Duodenal mucosa (tissue), 2 donors: ENCODE results near the gene UBE2O.

Experiments
- H3K27ac ChIP-seq: one replicate; pipeline ENCODE4 v1.7.0; 2013; ENCODE audit warnings: low read depth, low read length
- H3K27me3 ChIP-seq, 2 donors: one replicate each; pipeline ENCODE4 v1.7.0; 2013; ENCODE audit warnings: low read length in 2 of 2, control low read depth in 1 of 2; ENCODE audit not compliant: insufficient read depth in 2 of 2, control insufficient read depth in 1 of 2
- H3K36me3 ChIP-seq, 2 donors: one replicate each; pipeline ENCODE4 v1.7.0; 2013; ENCODE audit warnings: low read length in 2 of 2, control low read depth in 1 of 2; ENCODE audit not compliant: insufficient read depth in 2 of 2, control insufficient read depth in 1 of 2
- H3K4me1 ChIP-seq, 2 donors: one replicate each; pipeline ENCODE4 v1.7.0; 2013; ENCODE audit warnings: low read length in 2 of 2, control low read depth in 1 of 2; ENCODE audit not compliant: insufficient read depth in 2 of 2, control insufficient read depth in 1 of 2
- H3K4me3 ChIP-seq, 2 donors: one replicate each; pipeline ENCODE4 v1.7.0; 2013; ENCODE audit warnings: low read length in 2 of 2, low read depth in 1 of 2
- H3K9ac ChIP-seq, 2 donors: one replicate each; pipeline ENCODE4 v1.7.0; 2013; ENCODE audit warnings: low read length in 2 of 2, low read depth in 1 of 2
- H3K9me3 ChIP-seq, 2 donors: one replicate each; pipeline ENCODE4 v1.7.0; 2013; ENCODE audit warnings: low read length in 2 of 2, control low read depth in 1 of 2; ENCODE audit not compliant: control insufficient read depth in 1 of 2

The UBE2O gene

GRCh38 chr17:76417499-76418143 lies 35.3 kb downstream of the UBE2O start:
- H3K9ac ChIP-seq, result no peak overlapping the region
- H3K9me3 ChIP-seq, result no peaks in the 10 kb centered on the region
- no peak overlapping the region for H3K4me3 ChIP-seq
- no peak overlapping the region for H3K27ac ChIP-seq
- no peaks in the 10 kb centered on the region for H3K27me3 ChIP-seq
- peaks cover 0 to 13% of the 10 kb centered on the region in 2 donors for H3K36me3 ChIP-seq
- H3K4me1 ChIP-seq, result peaks cover 30 to 31% of the 10 kb centered on the region in 2 donors

GRCh38 chr17:76416899-76417298 lies 36.1 kb downstream of the UBE2O start:
- H3K9ac ChIP-seq, result no peak overlapping the region
- H3K4me3 ChIP-seq, result no peak overlapping the region
- H3K27ac ChIP-seq, result no peak overlapping the region
- no peaks in the 10 kb centered on the region for H3K9me3 ChIP-seq
- peaks cover 0 to 13% of the 10 kb centered on the region in 2 donors for H3K36me3 ChIP-seq
- no peaks in the 10 kb centered on the region for H3K27me3 ChIP-seq
- peaks cover 30 to 31% of the 10 kb centered on the region in 2 donors for H3K4me1 ChIP-seq

- H3K27ac ChIP-seq, result no peak overlapping the region
These were observed 36.5 kb downstream of the UBE2O start for GRCh38 chr17:76416457-76416856.

GRCh38 chr17:76415786-76416185 lies 37.2 kb downstream of the UBE2O start:
- H3K36me3 ChIP-seq, result peaks cover 0 to 13% of the 10 kb centered on the region in 2 donors
- H3K9me3 ChIP-seq, result no peaks in the 10 kb centered on the region
- no peak overlapping the region for H3K4me3 ChIP-seq
- no peaks in the 10 kb centered on the region for H3K27me3 ChIP-seq
- no peak overlapping the region for H3K27ac ChIP-seq
- H3K9ac ChIP-seq, result no peak overlapping the region
- peaks cover 28 to 31% of the 10 kb centered on the region in 2 donors for H3K4me1 ChIP-seq

More at GRCh38 chr17:76416457-76416856, 36.5 kb downstream of the UBE2O start:
- H3K36me3 ChIP-seq, result peaks cover 0 to 13% of the 10 kb centered on the region in 2 donors
- H3K27me3 ChIP-seq, result no peaks in the 10 kb centered on the region
- H3K4me3 ChIP-seq, result no peak overlapping the region
- peaks cover 30 to 31% of the 10 kb centered on the region in 2 donors for H3K4me1 ChIP-seq
- no peak overlapping the region for H3K9ac ChIP-seq
- H3K9me3 ChIP-seq, result no peaks in the 10 kb centered on the region

GRCh38 chr17:76414334-76415295 lies 38.3 kb downstream of the UBE2O start:
- H3K36me3 ChIP-seq, result peaks cover 0 to 18% of the 10 kb centered on the region in 2 donors

GRCh38 chr17:76411247-76411646 lies 41.7 kb downstream of the UBE2O start:
- H3K27ac ChIP-seq, result no peak overlapping the region
- no peak overlapping the region for H3K9ac ChIP-seq
- H3K9me3 ChIP-seq, result no peaks in the 10 kb centered on the region
- peaks cover 9 to 10% of the 10 kb centered on the region in 2 donors for H3K4me1 ChIP-seq
- H3K4me3 ChIP-seq, result no peak overlapping the region
- no peaks in the 10 kb centered on the region for H3K27me3 ChIP-seq
- peaks cover 0 to 6% of the 10 kb centered on the region in 2 donors for H3K36me3 ChIP-seq

More at GRCh38 chr17:76414334-76415295, 38.3 kb downstream of the UBE2O start:
- peaks cover 25 to 29% of the 10 kb centered on the region in 2 donors for H3K4me1 ChIP-seq
- H3K9me3 ChIP-seq, result no peaks in the 10 kb centered on the region
- H3K9ac ChIP-seq, result no peak overlapping the region
- no peaks in the 10 kb centered on the region for H3K27me3 ChIP-seq
- no peak overlapping the region for H3K4me3 ChIP-seq
- H3K27ac ChIP-seq, result no peak overlapping the region

GRCh38 chr17:76410328-76410965 lies 42.5 kb downstream of the UBE2O start:
- Histone ChIP-seq H3K9me3 (no peaks in the 10 kb centered on the region), H3K4me1 (peaks cover 9 to 18% of the 10 kb centered on the region in 2 donors), H3K27ac (no peak overlapping the region), H3K36me3 (peaks cover 0 to 7% of the 10 kb centered on the region in 2 donors), H3K9ac (no peak overlapping the region), H3K27me3 (no peaks in the 10 kb centered on the region), H3K4me3 (no peak overlapping the region)

GRCh38 chr17:76408037-76408849 lies 44.7 kb downstream of the UBE2O start:
- peaks cover 0 to 27% of the 10 kb centered on the region in 2 donors for H3K36me3 ChIP-seq
- no peaks in the 10 kb centered on the region for H3K27me3 ChIP-seq
- H3K9ac ChIP-seq, result no peak overlapping the region
- no peak overlapping the region for H3K27ac ChIP-seq
- H3K4me1 ChIP-seq, result peaks cover 0 to 9% of the 10 kb centered on the region in 2 donors
- no peak overlapping the region for H3K4me3 ChIP-seq
- no peaks in the 10 kb centered on the region for H3K9me3 ChIP-seq

GRCh38 chr17:76407509-76407908 lies 45.4 kb downstream of the UBE2O start:
- Histone ChIP-seq H3K4me1 (peaks cover 0 to 9% of the 10 kb centered on the region in 2 donors), H3K27me3 (no peaks in the 10 kb centered on the region), H3K36me3 (peaks cover 4 to 35% of the 10 kb centered on the region in 2 donors), H3K27ac (no peak overlapping the region), H3K9me3 (no peaks in the 10 kb centered on the region), H3K9ac (no peak overlapping the region), H3K4me3 (no peak overlapping the region)
